DOHH2 (cell line): Measurements from ENCODE around the gene HOXA9.

Experiments used
- H3F3A ChIP-seq: fragments of 200-600 bp; sonication (generic), shearing (Covaris generic); 2 replicates; pipeline ENCODE4 v1.6.0; 2016; ENCODE audit warnings: antibody characterized with exemption, mild to moderate bottlenecking; ENCODE audit not compliant: control insufficient read depth, insufficient read depth
- H3K27ac ChIP-seq: fragments of 200-600 bp; sonication (generic); 2 replicates; pipeline ENCODE4 v1.5.1; 2014; ENCODE audit warnings: low read depth, mild to moderate bottlenecking, low read length, moderate library complexity
- H3K27me3 ChIP-seq: fragments of 200-600 bp; sonication (generic); 2 replicates; pipeline ENCODE4 v1.6.1; 2014; ENCODE audit warnings: mild to moderate bottlenecking, low read length, mixed read lengths; ENCODE audit not compliant: control insufficient read depth
- H3K36me3 ChIP-seq: fragments of 200-600 bp; sonication (generic); 2 replicates; pipeline ENCODE4 v1.6.1; 2014; ENCODE audit warnings: mild to moderate bottlenecking, low read length, moderate library complexity, mixed read lengths; ENCODE audit not compliant: control insufficient read depth
- H3K4me1 ChIP-seq: fragments of 200-600 bp; sonication (generic); 2 replicates; pipeline ENCODE4 v1.6.1; 2014; ENCODE audit warnings: mild to moderate bottlenecking, low read length, mixed read lengths; ENCODE audit not compliant: control insufficient read depth
- H3K4me2 ChIP-seq: fragments of 200-600 bp; sonication (generic); 2 replicates; pipeline ENCODE4 v1.6.0; 2014; ENCODE audit warnings: mild to moderate bottlenecking, low read length, moderate library complexity
- H3K4me3 ChIP-seq: fragments of 200-600 bp; sonication (generic); 2 replicates; pipeline ENCODE4 v1.5.1; 2014; ENCODE audit warnings: mild to moderate bottlenecking, low read length, mixed read lengths
- H3K79me2 ChIP-seq: fragments of 200-600 bp; sonication (generic); 2 replicates; pipeline ENCODE4 v1.6.1; 2014; ENCODE audit warnings: mild to moderate bottlenecking, low read length, mixed read lengths; ENCODE audit not compliant: control insufficient read depth
- H3K9me2 ChIP-seq: fragments of 200-600 bp; sonication (generic); replicated peaks from 2 replicates; pipeline ENCODE4 v1.6.1; 2014; ENCODE audit warnings: mild to moderate bottlenecking, low read length, mixed read lengths; ENCODE audit not compliant: control insufficient read depth
- H3K9me3 ChIP-seq: fragments of 200-600 bp; sonication (generic); 2 replicates; pipeline ENCODE4 v1.6.1; 2014; ENCODE audit warnings: antibody characterized with exemption, low read length, mixed read lengths; ENCODE audit not compliant: control insufficient read depth, insufficient read depth
- H4K20me1 ChIP-seq: fragments of 200-600 bp; sonication (generic); 2 replicates; pipeline ENCODE4 v1.6.0; 2014; ENCODE audit warnings: low read depth, mild to moderate bottlenecking, antibody characterized with exemption, low read length, moderate library complexity; ENCODE audit not compliant: control insufficient read depth, insufficient read depth
- EZH2phosphoT487 ChIP-seq: fragments of 200-600 bp; sonication (generic); IDR thresholded peaks from 2 replicates; pipeline ENCODE4 v1.6.1; 2017; ENCODE audit warnings: borderline replicate concordance, mild to moderate bottlenecking, antibody characterized with exemption, low read length, moderate library complexity, mixed read lengths
- TF ChIP-seq, protein P1 (sequence below): fragments of 200-600 bp; sonication (generic); IDR thresholded peaks from one replicate; pipeline ENCODE4 v1.5.1; 2014; ENCODE audit warnings: antibody characterized with exemption, mild to moderate bottlenecking, low read depth, low read length; ENCODE audit not compliant: poor library complexity, severe bottlenecking

HOXA9 gene

DNA sequence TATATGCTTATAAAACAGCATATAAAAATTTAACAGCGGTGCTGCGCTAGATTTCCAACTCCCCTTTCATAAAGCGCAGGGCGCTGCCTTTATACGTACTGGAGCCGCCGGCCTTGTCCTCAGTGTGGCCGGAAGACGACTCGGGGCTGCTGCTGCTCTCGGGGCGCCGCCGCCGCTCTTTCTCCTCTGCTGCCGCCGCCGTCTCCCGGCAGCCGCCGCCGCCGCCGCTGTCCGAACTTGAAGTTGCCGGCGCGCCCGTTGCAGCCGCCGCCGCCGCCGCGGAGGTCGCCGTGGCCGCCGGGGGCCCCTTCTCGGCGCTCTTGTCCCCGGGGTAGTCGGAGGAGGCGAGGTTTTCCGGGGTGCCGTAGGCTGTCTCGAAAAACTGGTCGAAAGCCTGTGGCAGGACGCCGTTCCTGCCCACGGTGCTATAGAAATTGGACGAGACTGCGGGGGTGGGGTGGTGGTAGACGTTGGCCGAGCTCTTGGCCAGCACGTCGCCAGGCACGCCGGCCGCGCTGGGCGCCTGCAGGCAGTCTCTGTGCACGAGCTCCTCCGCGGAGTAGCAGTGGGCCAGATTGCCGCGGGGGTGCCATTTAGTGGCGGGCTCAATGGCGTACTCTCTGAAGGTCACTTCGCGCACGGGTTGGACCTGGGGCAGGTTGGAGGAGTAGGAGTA lies 19.1 kb upstream of the HOXA9 start:
- Histone ChIP-seq H3K4me2 (peak overlapping the region; percentile 87), H3K9me3 (no peaks in the 10 kb centered on the region), H3K9me2 (no peaks in the 10 kb centered on the region), H3K4me3 (peak overlapping the region; percentile 72), H3K36me3 (no peaks in the 10 kb centered on the region), H3F3A (peaks cover 2% of the 10 kb centered on the region; the same call in 1 of the 2 replicates), H3K27me3 (peaks cover 90% of the 10 kb centered on the region), H3K27ac (no peak overlapping the region), H4K20me1 (0 out of 2 replicates have a peak, but pooled peaks cover under 1% of the 10 kb centered on the region), H3K4me1 (peaks cover 41% of the 10 kb centered on the region), H3K79me2 (no peaks in the 10 kb centered on the region)
- TF ChIP-seq, protein P1, sequence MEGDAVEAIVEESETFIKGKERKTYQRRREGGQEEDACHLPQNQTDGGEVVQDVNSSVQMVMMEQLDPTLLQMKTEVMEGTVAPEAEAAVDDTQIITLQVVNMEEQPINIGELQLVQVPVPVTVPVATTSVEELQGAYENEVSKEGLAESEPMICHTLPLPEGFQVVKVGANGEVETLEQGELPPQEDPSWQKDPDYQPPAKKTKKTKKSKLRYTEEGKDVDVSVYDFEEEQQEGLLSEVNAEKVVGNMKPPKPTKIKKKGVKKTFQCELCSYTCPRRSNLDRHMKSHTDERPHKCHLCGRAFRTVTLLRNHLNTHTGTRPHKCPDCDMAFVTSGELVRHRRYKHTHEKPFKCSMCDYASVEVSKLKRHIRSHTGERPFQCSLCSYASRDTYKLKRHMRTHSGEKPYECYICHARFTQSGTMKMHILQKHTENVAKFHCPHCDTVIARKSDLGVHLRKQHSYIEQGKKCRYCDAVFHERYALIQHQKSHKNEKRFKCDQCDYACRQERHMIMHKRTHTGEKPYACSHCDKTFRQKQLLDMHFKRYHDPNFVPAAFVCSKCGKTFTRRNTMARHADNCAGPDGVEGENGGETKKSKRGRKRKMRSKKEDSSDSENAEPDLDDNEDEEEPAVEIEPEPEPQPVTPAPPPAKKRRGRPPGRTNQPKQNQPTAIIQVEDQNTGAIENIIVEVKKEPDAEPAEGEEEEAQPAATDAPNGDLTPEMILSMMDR, result no peak
- peak; percentile 98; the same call in 1 of the 2 replicates for TF ChIP-seq EZH2phosphoT487

DNA sequence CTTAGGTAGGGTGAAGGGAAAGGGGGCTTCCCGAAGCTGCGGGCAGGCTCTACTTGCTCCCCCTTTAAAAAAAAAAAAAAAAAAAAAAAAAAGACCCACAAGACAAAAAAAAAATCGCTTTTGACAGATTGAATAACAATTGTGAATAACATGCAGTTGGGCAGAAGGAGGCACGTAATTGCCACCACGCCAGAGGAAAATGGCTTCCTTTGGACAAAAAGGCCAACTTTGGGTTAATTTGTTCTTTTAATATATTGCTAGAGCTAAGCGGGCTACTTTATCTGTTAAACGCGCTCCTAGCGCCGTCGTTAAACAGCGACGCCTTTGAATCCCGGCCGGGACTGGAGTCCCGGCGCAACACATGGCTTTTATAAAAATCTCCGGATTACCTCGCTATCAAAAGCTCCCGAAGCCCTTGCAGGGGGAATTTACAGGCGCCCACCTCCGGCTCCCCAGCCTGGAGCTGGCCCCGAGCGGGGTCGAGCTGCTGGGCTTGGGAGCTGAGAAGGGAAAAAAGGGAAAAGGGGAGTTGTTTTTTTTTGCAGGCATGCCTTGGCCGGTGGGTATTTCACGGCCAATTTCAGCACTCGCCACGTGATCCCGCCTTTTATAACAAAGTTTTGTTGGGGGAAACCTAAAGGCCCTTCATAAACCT lies 18.5 kb upstream of the HOXA9 start:
- H3K36me3 ChIP-seq, result no peaks in the 10 kb centered on the region
- peak overlapping the region; percentile 87 for H3K4me2 ChIP-seq
- H3K9me2 ChIP-seq, result no peaks in the 10 kb centered on the region
- H3K4me1 ChIP-seq, result peaks cover 35% of the 10 kb centered on the region
- H3K9me3 ChIP-seq, result no peaks in the 10 kb centered on the region
- no peaks in the 10 kb centered on the region for H4K20me1 ChIP-seq
- TF ChIP-seq, protein P1, result no peak
- TF ChIP-seq EZH2phosphoT487, result peak; percentile 100; the same call in 1 of the 2 replicates
- peaks cover 85% of the 10 kb centered on the region for H3K27me3 ChIP-seq
- H3K79me2 ChIP-seq, result no peaks in the 10 kb centered on the region
- H3K4me3 ChIP-seq, result peak overlapping the region; percentile 72
- H3K27ac ChIP-seq, result no peak overlapping the region
- peaks cover 2% of the 10 kb centered on the region; the same call in 1 of the 2 replicates for H3F3A ChIP-seq

DNA sequence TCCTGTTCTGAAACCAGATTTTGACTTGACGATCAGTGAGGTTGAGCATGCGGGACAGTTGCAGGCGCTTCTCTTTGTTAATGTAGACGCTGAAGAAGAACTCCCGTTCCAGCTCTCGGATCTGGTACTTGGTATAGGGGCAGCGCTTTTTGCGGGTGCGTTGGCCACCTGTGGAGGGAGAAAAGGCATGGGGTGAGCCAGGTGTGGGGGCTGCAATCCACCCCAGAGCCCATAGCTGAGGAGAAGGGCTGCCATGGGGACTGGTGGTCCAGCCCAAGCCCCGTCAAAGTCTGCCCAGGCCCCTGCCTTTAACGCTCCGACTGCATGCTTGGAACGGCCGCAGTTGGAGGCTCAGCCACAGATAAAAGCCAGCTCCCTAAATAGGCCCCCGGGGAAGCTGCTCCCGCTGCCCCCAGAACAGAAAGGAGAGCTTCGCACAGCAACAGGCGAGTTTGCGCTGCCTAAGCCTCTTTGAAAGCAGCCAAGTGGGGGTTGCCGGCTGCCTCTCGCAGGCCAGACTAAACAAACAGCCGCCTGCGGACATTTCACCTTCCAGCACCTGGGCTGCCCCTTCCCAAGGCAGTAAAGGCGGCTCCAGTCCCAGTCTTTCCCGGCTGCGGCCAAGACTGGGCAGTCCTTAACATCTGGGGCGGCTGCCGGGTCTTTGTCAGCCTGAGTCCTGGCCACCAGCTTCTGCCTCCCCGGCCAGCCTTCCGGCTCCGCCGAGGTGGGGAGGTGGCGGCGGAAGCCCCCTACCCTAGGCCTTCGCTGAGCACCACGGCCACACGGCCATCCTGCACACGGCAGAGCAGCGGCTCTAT lies 17.7 kb upstream of the HOXA9 start:
- TF ChIP-seq, protein P1, result no peak
- peak; percentile 30; the same call in 1 of the 2 replicates for TF ChIP-seq EZH2phosphoT487
- Histone ChIP-seq H3K79me2 (no peaks in the 10 kb centered on the region), H4K20me1 (no peaks in the 10 kb centered on the region), H3K9me2 (no peaks in the 10 kb centered on the region), H3F3A (peaks cover 2% of the 10 kb centered on the region; the same call in 1 of the 2 replicates), H3K36me3 (no peaks in the 10 kb centered on the region), H3K4me3 (peak overlapping the region; percentile 72), H3K4me2 (peak overlapping the region; percentile 87), H3K27ac (no peak overlapping the region), H3K4me1 (peaks cover 28% of the 10 kb centered on the region), H3K9me3 (no peaks in the 10 kb centered on the region), H3K27me3 (peaks cover 77% of the 10 kb centered on the region)
